Lower leg skin (tissue), 4 donors: ENCODE measurements around the gene CEACAM18. TPM values are rescaled to one million over a fixed set of nuclear protein-coding genes. Genes with fewer than 3 reads are reported as not detected.

Experiments used
- DNase-seq, 2 donors: peaks; one replicate each; pipeline ENCODE4 v3.0.0-alpha.2; 2019; ENCODE audit warnings: low spot score in 2 of 2
- H3K4me3 ChIP-seq: fragments of 200-600 bp; sonication (generic); 2 replicates; pipeline ENCODE4 v1.5.1; 2017; ENCODE audit warnings: mild to moderate bottlenecking, low read depth; ENCODE audit not compliant: poor library complexity, severe bottlenecking
- POLR2A ChIP-seq, 2 donors: fragments of 450-650 bp; IDR thresholded peaks; one replicate each; pipeline ENCODE4 v1.6.1; 2016 to 2017; ENCODE audit warnings: antibody characterized with exemption in 2 of 2, mild to moderate bottlenecking in 1 of 2, moderate library complexity in 1 of 2
- whole genome bisulfite sequencing, 2 donors: methylation state at CpG; one replicate each; pipeline ENCODE4 v1.1.5; 2018; 5-methylcytosine and 5-hydroxymethylcytosine counted together
- intact Hi-C: fragments of 100-400 bp; cut with DNase I; formaldehyde crosslinking; loops from one replicate; pipeline ENCODE4 v1.15.0; 2023; ENCODE audit warnings: low total_unique reads
- total RNA-seq, 4 donors: library from RNA; depleted of rRNA; stranded (reverse); fragments of >200 nt; gene quantifications; one replicate each; pipeline ENCODE4 v1.1.0, GENCODE V29; 2016
- TF ChIP-seq, protein P1 (sequence below), 3 donors: fragments of 450-650 bp; IDR thresholded peaks; one replicate each; pipeline ENCODE4 v1.5.1; 2016; ENCODE audit warnings: antibody characterized with exemption in 3 of 3, mild to moderate bottlenecking in 3 of 3, moderate library complexity in 2 of 3

Gene CEACAM18
- total RNA-seq, 4 donors from 2014 or later, result not detected

GRCh38 chr19:51450730-51451307 is 27.5 kb upstream of the CEACAM18 start:
- no peak overlapping the region for H3K4me3 ChIP-seq
- DNase-seq, result no peak
- TF ChIP-seq, protein P1, sequence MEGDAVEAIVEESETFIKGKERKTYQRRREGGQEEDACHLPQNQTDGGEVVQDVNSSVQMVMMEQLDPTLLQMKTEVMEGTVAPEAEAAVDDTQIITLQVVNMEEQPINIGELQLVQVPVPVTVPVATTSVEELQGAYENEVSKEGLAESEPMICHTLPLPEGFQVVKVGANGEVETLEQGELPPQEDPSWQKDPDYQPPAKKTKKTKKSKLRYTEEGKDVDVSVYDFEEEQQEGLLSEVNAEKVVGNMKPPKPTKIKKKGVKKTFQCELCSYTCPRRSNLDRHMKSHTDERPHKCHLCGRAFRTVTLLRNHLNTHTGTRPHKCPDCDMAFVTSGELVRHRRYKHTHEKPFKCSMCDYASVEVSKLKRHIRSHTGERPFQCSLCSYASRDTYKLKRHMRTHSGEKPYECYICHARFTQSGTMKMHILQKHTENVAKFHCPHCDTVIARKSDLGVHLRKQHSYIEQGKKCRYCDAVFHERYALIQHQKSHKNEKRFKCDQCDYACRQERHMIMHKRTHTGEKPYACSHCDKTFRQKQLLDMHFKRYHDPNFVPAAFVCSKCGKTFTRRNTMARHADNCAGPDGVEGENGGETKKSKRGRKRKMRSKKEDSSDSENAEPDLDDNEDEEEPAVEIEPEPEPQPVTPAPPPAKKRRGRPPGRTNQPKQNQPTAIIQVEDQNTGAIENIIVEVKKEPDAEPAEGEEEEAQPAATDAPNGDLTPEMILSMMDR (IDR thresholded peaks at IDR 0.05), result no peak
- TF ChIP-seq POLR2A (IDR thresholded peaks at IDR 0.05), result no peak
- intact Hi-C loops, result no loop called here
- WGBS, 2 donors, result 81 to 87% methylated on average over 5 of the region's 5 CpGs

- intact Hi-C loops, result no loop called here
- TF ChIP-seq, protein P1 (IDR thresholded peaks at IDR 0.05), result no peak
- no peak for TF ChIP-seq POLR2A (IDR thresholded peaks at IDR 0.05)
- WGBS, 2 donors, result 66 to 69% methylated on average over 10 to 11 of the region's 11 CpGs
- no peak overlapping the region for H3K4me3 ChIP-seq
- DNase-seq, result no peak
Measured at GRCh38 chr19:51456541-51457290, 21.6 kb upstream of the CEACAM18 start.

DNA sequence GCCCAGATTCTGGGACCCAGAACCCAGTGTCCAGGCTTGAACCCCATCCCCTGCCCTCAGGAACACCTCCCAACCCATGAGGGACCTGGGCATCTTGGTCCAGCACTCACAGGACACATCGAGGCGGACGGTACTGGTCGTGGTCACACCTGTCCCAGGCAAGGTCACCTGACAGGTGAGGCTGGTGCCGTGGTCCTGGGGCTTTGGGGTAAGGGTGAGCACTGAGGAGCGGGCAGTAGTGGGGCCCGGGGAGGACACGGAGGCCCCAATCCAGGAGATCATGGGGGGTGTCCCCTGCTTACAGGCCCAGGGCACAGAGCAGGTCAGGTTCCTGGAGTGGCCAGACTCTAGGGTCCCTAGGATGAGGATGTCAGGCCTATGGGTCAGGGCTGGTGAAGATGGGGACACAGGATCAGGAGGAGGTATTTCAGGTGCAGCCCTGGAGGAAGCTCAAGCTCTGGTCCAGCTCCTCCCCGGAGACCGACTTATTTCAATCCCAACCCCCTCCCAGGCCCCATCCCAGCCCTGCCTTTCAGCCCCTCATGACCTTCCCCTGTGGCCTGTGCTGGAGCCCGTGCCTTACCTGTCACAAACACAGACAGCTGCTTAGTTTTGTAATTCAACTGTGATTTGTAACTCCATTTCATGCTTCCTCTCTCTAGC is 20.9 kb upstream of the CEACAM18 start:
- 81 to 85% methylated on average over 11 of the region's 11 CpGs for WGBS, 2 donors
- intact Hi-C loops, result no loop called here
- no peak overlapping the region for H3K4me3 ChIP-seq
- DNase-seq, result no peak
- no peak for TF ChIP-seq POLR2A (IDR thresholded peaks at IDR 0.05)

- intact Hi-C loops, result no loop called here
- WGBS, 2 donors, result 57 to 65% methylated on average over 10 of the region's 10 CpGs
- peak in 1 of 2 donors; percentile 81 for DNase-seq
Measured at GRCh38 chr19:51458051-51458645, 20.2 kb upstream of the CEACAM18 start, which contains the start of gene SIGLEC8. Gene SIGLEC8 (minus strand): TSS chr19:51458454. CDS start chr19:51458387, 67 bp downstream.

DNA sequence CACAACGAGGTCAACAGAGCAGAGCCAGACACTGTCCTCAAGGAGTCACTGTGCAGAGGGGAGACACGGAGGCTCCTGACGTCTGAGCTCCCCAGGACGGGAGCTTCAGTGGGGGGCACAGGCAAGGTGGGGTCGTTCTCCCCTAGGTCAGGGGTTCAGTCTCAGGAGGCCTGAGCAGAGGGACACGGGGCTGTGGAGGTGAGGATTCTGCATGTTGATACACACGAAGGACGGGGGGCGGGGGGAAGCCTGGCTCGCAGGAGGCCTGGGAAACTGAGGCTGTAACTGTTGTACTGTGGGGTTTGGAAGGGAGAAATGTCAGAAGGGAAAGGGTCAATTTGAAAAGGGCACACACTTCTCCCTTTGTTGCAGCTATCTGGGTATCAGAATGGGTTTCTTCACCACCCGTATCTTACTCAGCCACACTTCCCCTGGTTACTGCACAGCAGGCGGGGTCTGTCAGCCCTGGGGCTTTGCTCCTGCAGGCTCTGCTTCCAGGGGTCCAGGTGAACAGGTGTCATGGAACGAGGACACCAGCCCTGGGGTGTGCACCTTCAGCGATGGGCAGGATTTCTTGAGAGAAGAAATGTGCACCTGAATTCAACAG is 19.3 kb upstream of the CEACAM18 start:
- TF ChIP-seq, protein P1 (IDR thresholded peaks at IDR 0.05), result no peak
- peak in 1 of 2 donors; percentile 67 for DNase-seq
- 72 to 74% methylated on average over 14 of the region's 14 CpGs for WGBS, 2 donors
- H3K4me3 ChIP-seq, result no peak overlapping the region
- intact Hi-C loops, result no loop called here

More at GRCh38 chr19:51458051-51458645, 20.2 kb upstream of the CEACAM18 start, which contains the start of gene SIGLEC8:
- TF ChIP-seq, protein P1 (IDR thresholded peaks at IDR 0.05), result no peak
- no peak for TF ChIP-seq POLR2A (IDR thresholded peaks at IDR 0.05)
- H3K4me3 ChIP-seq, result no peak within 1 kb of the TSS
